HPDE6-E6E7 (cell line): Measurements from ENCODE around the gene TOMM22.

Experiments
- DNase-seq: peaks from one replicate; pipeline ENCODE4 v3.0.0; 2011; ENCODE audit warnings: missing footprints; ENCODE audit errors: extremely low spot score

Gene TOMM22

DNA sequence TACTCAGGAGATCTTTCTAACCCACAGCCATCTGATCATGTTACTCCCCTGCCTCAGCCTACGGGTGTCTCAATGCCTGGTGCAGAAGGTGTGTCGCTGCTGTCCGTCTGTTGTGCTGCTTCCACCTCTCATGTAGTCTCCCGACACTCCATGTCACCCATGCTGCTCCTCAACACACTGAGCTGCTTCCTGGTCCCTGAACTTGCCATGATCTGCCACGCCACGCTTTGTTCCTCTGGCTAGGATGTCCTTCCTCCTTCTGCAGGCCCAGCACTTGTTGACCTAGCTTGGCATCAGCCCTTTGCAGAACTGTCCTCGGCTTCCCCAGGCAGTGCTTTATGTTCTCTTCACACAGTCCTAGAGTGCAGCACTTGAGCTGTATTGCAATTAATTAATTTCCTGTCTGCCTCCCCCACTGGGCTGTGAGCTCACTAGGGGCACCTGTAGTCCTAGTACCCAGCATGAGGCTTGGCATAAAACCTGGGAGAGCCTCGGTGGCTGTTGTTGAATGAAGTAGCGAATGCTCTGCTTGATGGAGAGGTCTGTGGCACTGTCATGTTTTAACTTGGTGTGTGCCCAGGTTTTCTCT is 33.5 kb downstream of the TOMM22 start:
- no peak for DNase-seq

DNA sequence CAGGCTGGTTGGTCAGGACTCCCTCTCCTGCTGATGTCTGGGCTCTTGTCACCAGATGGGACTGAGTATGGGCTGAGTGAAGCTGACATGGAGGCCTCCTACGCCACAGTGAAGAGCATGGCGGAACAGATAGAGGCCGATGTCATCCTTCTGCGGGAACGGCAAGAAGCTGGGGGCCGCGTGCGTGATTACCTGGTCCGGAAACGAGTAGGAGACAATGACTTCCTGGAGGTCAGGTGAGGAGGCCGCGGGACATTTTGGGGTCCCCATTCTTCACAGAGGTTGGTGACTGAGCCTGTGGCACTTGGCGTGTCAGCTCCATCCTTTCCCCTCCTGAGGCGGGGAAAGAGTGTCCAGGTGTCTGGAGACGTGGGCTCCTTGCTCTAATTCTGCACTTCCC is 34.1 kb downstream of the TOMM22 start:
- DNase-seq, result no peak

DNA sequence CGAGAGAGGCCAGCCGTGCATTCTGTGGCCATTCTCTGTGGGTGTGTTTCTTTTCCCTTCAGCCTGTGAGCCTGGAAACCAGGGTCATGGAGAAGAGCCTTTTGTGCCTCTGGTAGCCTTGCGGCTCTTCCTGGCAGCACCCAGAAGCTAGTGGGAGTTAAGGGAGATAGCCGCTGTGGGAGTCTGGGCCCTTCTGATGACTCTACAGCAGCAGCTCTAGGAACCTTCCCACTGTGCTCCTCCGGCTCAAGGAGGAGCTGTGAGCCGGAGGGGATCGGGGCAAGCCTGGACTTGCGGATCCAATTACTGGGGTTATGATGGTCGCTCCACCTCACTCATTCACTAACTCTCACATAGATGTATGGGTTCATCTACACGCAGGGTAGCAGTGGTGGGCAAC is 34.5 kb downstream of the TOMM22 start:
- no peak for DNase-seq

DNA sequence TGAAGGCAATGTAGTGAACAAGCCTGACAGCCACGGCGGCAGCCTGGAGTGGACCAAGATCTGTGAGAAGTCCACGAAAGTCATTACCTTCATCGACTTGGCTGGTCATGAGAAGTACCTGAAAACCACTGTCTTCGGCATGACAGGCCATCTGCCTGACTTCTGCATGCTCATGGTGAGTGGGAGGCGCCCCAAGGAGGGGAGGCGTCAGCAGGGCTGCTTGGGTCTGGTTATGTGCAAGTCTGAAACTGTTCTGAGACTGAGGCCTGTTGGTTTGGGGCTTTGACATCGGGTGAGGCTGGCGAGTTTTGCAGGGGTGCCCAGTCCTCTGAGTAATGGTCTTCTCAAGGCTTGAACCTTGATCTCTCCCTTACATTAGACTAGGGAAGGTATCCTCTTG is 35.1 kb downstream of the TOMM22 start:
- no peak for DNase-seq

DNA sequence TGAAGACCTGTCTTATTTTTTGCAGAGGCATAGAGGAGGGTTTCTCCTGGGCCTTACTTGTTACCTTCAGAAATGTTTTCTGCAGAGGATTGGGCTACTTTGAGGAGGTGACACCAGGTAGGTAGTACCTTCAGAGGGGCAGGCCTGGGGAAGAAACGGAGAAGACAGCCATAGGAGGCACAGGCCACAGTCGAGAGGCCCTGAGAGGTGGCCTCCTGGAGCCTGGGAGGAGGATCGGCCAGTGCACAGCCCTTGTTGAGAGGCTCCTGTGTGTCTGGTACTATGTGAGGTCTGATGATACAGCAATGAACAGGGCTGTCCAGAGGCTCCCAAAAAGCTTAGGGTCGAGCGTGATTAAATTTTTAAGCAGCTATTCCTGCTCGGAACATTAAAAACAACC is 35.5 kb downstream of the TOMM22 start:
- no peak for DNase-seq

DNA sequence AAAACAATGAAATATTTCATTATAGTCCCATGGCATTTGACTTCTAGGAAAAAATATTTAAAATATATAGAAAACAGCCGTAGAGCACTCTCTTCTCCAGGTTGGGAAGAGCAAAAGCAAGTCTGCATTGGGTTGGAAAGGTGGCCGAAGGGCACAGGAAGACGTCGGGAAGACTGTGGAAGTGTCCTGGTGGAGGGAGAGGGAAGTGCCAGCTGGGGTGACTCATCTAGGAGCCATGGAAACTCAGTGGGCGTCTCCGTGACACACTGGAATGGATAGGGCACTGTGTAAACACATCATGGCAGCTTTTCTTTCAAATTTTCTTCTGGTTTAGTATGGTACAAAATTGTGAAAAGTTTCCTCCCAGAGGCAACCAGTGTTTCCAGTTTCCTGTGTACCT is 36.7 kb downstream of the TOMM22 start:
- peak; percentile 85 for DNase-seq

DNA sequence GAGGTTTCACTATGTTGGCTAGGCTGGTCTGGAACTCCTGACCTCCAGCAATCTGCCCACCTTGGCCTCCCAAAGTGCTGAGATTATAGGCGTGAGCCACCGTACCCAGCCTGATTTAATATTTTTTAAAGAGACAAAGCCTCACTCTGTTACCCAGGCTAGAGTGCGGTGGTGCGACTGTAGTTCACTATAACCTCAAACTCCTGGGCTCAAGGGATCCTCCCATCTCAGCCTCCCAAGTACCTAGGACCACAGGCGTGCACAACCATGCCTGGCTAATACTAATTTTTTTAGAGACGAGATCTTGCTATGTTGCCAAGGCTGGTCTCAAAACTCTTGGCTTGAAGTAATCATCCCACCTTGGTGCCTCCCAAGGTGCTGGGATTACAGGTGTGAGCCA is 37.4 kb downstream of the TOMM22 start:
- no peak for DNase-seq

DNA sequence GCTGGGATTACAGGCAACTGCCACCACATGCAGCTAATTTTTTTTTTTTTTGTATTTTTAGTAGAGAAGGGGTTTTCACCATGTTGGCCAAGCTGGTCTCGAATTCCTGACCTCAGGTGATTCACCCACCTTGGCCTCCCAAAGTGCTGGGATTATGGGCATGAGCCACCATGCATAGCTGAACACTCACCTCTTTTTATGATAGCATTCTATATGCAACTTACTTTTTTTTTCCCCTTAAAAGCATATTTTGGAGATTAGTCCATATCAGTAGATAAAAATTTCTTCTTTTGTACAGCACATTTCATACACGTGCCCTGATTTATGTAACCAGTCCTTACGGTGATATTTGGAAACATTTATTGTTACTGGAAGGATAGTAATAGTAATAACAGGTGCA is 38.6 kb downstream of the TOMM22 start:
- DNase-seq, result no peak

DNA sequence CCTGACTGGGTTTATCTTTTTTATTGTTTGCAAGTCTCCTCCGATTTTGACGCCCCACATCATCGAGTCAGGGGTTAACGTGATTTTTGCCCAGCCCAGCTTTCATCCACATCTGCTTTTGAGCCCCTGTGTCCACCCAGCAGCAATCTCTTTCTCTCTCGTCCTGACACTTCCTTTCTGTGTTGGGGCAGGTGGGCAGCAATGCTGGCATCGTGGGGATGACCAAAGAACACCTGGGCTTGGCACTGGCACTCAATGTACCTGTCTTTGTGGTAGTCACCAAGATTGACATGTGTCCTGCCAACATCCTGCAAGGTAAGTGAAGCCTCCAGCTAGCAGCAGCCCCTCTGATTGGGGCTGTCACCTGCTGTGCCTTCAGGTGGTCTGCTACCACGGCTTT is 39.8 kb downstream of the TOMM22 start:
- no peak for DNase-seq

DNA sequence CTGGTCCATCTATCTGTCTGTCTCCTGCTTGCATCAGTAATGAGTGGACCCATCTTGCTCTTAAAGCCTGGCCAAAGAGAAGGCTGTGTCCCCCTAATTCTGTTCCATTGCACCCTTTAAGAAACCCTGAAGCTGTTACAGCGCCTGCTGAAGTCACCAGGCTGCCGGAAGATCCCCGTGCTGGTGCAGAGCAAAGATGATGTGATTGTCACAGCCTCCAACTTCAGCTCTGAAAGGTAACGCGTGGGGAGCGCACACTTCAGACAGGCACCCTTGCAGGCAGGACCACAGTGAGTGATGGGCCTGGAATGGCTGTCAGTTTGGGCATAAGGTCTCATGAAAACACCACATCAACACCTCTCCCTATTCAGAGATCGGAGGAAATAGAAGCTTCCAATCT is 42.4 kb downstream of the TOMM22 start:
- no peak for DNase-seq

DNA sequence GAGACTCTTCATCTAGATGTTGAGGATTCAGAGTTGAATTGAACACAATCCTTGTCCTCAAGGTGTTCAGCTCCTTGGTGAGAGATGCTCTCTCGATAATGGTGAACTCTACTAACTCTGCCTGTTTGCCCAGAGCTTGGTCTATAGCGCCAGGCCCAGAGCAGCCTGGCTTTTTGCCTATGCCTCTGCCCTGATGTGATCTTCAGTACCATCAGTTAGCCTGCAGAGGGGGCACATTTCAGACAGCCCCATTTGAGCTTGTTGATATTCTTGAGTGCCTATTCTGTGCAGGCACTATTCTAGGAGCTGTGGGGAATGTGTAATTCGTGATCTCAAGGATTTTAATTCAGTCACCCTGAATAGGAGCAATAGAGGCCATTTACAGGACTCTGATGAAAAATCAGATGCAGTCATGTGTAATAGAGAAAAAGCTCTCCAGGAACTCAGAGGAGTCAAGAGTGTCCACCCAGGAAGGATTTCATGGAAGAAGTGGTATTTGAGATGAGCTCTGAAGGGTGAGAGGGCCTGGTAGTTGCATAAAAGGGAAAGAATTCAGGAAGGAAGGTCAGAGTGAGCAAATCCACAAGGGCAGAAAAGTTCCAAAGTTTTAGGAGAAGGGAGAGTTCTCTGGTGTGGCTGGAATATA is 43.3 kb downstream of the TOMM22 start:
- no peak for DNase-seq

DNA sequence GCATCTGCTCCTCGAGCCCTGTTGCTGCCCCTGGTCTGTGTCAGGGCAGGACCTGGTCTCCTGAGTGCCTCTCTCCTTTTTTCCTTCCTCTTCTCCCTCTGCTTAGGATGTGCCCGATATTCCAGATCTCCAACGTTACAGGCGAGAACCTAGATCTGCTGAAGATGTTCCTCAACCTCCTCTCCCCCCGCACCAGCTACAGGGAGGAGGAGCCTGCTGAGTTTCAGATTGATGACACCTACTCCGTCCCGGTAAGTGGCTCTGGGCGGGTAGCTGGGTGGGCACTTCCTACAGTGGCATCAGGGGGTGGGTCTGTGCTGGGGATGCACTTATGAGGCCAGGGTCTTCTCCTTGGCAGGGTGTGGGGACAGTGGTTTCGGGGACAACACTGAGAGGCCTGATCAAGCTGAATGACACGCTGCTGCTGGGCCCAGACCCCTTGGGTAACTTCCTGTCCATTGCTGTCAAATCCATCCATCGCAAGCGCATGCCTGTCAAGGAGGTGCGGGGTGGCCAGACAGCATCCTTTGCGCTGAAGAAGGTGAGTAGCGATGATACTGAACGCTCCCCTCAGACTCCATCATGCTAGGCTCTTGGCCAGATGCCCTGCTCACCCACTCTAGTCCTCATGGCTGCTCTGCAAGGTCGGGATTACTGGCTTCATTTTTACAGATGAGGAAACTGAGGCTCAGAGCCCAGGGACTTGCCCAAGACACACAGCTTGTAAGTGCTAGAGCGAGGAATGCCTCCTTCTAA is 44.3 kb downstream of the TOMM22 start:
- no peak for DNase-seq

DNA sequence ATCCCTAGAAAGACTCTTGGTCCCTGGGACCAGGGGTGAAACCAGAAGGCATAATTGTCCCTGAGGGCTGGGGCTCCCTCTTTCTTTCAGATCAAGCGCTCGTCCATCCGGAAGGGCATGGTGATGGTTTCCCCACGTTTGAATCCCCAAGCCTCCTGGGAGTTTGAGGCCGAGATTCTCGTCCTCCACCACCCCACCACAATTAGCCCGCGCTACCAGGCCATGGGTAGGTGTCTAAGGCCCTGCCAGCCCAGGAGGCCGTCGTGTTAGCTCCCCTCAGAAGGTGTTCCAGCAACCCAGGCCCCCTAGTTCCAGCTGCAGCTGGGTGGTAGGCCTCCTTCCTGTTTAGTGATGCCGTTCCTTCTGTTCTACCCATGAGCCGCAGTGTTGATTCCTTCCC is 45.4 kb downstream of the TOMM22 start:
- DNase-seq, result no peak

DNA sequence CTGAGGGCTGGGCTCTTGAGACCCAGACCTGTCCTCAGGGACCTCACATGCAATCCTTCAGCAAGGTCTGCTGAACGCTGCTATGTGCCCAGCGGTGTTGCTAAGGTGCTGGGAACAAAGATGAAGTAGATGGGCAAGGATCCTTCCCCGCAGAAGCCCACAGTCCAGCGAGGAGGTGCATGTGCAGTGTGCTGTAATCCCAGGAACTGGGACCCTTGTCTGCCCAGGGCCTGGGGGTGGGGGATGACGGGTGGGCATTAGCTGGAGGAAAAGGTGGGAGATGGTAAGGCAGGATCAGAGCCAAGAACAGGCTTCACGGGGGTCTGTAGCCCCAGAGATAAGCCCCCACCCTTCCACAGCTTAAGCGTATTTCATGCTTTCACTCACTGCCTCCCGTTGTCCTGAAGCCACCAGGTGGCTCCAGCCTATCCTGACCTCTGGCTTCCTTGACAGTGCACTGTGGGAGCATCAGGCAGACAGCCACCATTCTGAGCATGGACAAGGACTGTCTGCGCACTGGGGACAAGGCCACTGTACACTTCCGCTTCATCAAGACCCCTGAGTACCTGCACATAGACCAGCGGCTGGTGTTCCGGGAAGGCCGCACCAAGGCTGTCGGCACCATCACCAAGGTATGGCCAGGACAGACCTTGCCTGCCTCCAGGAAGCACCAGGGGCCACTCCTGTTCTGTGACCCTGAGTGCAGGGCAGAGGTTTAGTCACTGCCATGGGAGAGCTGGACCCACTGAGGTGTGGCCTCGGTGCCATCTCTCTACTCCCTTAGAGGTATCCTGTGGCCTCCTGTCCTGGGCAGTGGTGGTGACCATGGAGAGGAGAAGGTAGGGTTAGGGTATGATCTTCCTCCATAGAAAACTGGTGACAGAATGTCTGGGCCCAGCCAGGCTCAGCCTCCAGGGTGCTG is 46.0 kb downstream of the TOMM22 start:
- DNase-seq, result no peak

DNA sequence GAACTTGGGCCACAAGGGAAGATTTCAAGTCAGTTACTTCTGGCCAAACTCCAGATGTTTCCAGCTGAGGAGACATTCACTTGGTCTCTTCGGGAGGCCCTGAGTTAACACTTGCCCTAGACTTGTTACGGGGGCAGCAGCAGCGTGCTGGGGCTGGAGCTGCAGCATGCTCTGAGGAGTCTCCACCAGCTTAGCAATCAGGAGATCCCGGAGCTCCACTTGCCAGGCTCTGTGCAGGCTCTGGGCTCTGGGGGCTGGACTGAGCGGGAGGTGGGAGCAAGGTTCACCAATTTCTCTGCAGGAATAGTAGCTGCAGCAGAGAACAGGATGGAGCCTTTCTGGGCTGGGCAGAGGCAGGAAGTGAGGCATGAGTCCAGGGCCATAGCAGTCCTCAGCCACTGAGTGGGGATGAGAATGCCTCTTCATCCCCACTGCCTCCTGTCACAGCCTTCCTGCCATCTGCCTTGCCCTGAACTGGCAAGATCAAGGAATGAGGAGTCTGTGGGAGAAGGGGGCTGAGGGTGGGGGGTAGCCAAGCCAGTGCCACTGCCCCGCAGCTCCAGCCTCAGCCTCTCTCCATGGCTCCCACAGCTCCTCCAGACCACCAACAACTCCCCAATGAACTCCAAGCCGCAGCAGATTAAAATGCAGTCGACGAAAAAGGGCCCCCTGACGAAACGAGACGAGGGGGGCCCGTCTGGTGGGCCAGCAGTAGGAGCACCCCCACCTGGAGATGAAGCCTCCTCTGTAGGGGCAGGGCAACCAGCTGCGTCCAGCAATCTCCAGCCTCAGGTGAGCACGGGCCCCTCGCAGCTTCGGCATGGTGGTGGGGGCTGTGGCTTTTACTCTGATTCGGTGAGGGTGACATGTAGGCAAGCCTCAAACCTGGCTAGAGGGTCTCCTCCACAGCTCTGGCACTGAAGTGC is 47.4 kb downstream of the TOMM22 start:
- no peak for DNase-seq

DNA sequence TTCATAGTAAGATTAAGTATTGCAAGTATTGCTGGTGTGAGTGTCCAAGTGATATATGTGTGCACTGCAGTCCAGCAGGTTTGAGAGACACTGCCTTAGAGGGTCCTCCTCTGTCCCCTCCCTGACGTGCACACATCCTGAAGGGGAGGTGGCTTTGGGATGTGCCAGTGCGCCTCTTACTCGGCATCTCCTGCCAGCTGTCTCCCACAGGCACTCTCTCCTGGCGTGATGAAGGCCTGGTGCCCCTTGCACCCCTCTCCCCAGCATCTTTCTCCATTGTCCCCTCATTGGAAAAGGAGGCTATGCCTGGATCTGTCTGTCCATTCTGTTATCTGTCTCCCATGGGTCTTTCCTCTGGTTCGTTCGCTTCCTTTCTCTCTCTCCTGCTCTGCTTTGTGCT is 48.2 kb downstream of the TOMM22 start:
- DNase-seq, result no peak

DNA sequence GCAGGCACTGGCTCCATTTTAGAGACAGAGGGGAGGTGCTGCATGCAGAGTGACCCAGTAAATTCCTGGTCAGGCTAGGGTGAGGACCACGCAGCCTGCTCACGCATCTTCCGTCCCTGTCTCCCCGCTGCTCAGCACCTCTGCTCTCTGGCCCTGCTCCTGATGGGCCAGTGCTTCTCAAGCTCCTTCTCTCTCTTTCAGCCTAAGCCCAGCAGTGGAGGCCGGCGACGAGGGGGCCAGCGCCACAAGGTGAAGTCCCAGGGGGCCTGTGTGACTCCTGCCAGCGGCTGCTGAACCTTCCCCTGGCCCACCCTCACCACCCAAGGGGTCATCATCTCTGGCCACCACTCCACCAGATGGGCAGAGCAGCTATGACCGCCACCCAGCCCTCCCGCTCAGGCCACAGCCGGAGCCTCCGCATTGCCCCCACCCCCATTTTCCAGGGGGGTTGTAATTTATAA is 48.7 kb downstream of the TOMM22 start:
- no peak for DNase-seq

DNA sequence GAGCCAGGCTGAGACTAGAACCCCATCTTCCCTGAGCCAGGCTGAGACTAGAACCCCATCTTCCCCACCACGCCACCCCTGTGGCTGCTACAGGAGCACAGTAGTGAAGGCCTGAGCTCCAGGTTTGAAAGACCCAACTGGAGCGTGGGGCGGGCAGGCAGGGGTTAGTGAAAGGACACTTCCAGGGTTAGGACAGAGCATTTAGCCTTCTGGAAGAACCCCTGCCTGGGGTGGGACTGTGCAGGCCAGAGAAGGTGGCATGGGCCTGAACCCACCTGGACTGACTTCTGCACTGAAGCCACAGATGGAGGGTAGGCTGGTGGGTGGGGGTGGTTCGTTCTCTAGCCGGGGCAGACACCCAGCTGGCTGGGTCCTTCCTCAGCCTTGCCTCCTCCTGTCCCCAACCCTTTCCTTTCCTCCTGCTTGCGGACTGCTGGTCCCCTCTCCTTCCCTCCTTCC is 50.0 kb downstream of the TOMM22 start:
- DNase-seq, result no peak

DNA sequence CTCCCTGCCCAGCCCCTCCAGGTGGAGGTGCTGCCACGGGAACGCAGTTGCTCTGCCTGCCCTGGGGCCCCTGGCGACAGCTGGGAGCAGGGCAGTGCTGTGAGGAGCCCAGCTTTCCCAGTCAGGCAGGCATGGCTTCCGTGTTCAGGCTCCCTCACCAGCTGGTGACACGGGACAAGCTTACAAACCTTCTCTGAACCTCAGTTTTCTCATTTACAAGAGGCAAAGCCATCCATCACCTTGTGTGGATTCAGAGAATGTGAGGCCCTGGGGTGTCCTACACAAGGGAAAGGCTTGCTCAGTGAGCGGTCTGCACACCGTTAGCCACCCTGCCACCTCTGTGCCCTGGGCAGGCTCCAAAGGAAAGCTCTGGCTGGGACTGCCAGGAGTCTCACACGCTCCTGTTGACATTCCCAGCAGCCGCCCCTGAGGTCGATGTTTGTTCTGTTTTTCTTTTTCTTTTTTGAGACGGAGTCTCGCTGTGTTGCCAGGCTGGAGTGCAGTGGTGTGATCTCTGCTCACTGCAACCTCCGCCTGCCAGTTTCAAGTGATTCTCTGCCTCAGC is 50.6 kb downstream of the TOMM22 start:
- no peak for DNase-seq

DNA sequence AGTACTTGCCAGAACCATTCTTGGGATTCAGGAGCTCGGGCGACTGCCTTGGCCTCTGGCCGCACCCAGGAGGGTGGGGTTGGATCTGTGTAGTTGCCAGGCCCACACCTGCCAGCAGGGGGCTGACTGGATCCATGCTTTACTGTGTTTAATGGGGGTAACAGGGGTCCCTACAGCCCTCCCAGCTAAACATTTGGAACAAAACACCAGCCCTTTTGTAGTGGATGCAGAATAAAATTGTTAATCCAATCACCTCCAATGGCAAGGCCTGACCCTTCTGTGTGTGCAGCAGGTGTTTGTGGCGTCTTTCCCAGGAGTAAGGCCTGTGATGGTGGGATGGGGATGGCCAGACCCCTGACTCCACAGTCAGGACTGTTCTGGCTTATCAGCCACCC is 51.6 kb downstream of the TOMM22 start:
- no peak for DNase-seq
